AG09309 (cell line): ENCODE data around the gene KLK15.

Experiments used
- DNase-seq: peaks from one replicate; pipeline ENCODE4 v3.0.0-alpha.2; 2010; ENCODE audit warnings: low read depth
- H3K4me3 ChIP-seq: 2 replicates; pipeline ENCODE4 v1.5.1; 2011; ENCODE audit warnings: mild to moderate bottlenecking, low read depth, low read length, moderate library complexity; ENCODE audit not compliant: control insufficient read depth
- CTCF ChIP-seq: IDR thresholded peaks from 2 replicates; pipeline ENCODE4 v1.5.1; 2011; ENCODE audit warnings: mild to moderate bottlenecking, low read depth, low read length, inconsistent platforms; ENCODE audit not compliant: insufficient read depth, control insufficient read depth; ENCODE audit errors: missing control alignments

KLK15 gene

DNA sequence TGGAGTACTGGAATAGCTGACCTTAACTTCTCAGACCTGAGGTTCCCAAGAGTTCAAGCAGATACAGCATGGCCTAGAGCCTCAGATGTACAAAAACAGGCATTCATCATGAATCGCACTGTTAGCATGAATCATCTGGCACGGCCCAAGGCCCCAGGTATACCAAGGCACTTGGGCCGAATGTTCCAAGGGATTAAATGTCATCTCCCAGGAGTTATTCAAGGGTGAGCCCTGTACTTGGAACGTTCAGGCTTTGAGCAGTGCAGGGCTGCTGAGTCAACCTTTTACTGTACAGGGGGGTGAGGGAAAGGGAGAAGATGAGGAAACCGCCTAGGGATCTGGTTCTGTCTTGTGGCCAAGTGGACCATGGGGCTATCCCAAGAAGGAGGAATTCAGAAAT is 27.6 kb upstream of the KLK15 start:
- no peak for TF ChIP-seq CTCF
- no peak for DNase-seq
- H3K4me3 ChIP-seq, result no peak overlapping the region

GRCh38 chr19:50859849-50860248 is 26.5 kb upstream of the KLK15 start:
- no peak for TF ChIP-seq CTCF
- H3K4me3 ChIP-seq, result no peak overlapping the region
- no peak for DNase-seq

- TF ChIP-seq CTCF, result no peak
- H3K4me3 ChIP-seq, result no peak overlapping the region
- no peak for DNase-seq
These were observed 25.5 kb upstream of the KLK15 start for GRCh38 chr19:50858886-50859285.

- no peak overlapping the region for H3K4me3 ChIP-seq
- no peak for DNase-seq
- TF ChIP-seq CTCF, result no peak
These were observed 24.0 kb upstream of the KLK15 start for GRCh38 chr19:50857366-50857765.

DNA sequence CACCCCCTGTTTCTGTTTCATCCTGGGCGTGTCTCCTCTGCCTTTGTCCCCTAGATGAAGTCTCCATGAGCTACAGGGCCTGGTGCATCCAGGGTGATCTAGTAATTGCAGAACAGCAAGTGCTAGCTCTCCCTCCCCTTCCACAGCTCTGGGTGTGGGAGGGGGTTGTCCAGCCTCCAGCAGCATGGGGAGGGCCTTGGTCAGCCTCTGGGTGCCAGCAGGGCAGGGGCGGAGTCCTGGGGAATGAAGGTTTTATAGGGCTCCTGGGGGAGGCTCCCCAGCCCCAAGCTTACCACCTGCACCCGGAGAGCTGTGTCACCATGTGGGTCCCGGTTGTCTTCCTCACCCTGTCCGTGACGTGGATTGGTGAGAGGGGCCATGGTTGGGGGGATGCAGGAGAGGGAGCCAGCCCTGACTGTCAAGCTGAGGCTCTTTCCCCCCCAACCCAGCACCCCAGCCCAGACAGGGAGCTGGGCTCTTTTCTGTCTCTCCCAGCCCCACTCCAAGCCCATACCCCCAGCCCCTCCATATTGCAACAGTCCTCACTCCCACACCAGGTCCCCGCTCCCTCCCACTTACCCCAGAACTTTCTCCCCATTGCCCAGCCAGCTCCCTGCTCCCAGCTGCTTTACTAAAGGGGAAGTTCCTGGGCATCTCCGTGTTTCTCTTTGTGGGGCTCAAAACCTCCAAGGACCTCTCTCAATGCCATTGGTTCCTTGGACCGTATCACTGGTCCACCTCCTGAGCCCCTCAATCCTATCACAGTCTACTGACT is 21.4 kb upstream of the KLK15 start, which contains the start of gene KLK3:
Gene KLK3 (plus strand): TSS at position 280 of the 775 bp plus-strand sequence. CDS start 41 bp downstream, at position 321.
- TF ChIP-seq CTCF, result no peak
- no peak for DNase-seq
- no peak within 1 kb of the TSS for H3K4me3 ChIP-seq

DNA sequence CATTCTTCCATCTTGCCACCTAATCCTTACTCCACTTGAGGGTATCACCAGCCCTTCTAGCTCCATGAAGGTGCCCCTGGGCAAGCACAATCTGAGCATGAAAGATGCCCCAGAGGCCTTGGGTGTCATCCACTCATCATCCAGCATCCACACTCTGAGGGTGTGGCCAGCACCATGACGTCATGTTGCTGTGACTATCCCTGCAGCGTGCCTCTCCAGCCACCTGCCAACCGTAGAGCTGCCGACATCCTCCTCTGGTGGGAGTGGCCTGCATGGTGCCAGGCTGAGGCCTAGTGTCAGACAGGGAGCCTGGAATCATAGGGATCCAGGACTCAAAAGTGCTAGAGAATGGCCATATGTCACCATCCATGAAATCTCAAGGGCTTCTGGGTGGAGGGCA is 18.2 kb upstream of the KLK15 start:
- no peak for TF ChIP-seq CTCF
- no peak overlapping the region for H3K4me3 ChIP-seq
- DNase-seq, result no peak
